ENCODE data around the gene TIRAP. TPM values are rescaled to one million over a fixed set of nuclear protein-coding genes. Genes with fewer than 3 reads are reported as not detected.
"Not testable (repeated sequence)": the region's sequence is repeated elsewhere in the genome, so short reads cannot be mapped to it uniquely, and the experiment has no call there.

TIRAP gene
- polyA plus RNA-seq, 3 donors = 5.2 to 6.5 (median 5.9) TPM

GRCh38 chr11:126281245-126281644 is 1.6 kb upstream of the TIRAP start:
- no peak overlapping the region for H3K27ac ChIP-seq (ENCODE audit: low read depth, low read length)
- WGBS, 3 donors = 73 to 84% (median 80%) methylated on average over 6 of the region's 6 CpGs

- 80 to 95% (median 81%) methylated on average over 10 of the region's 10 CpGs for WGBS, 3 donors
- H3K27ac ChIP-seq (ENCODE audit: low read depth, low read length) = no peak overlapping the region
These were observed 1.2 kb upstream of the TIRAP start for GRCh38 chr11:126281666-126282175.

GRCh38 chr11:126282361-126282735 is 545 bp upstream of the TIRAP start:
- H3K27ac ChIP-seq (ENCODE audit: low read depth, low read length) = no peak overlapping the region
- WGBS, 3 donors = 0 to 1% (median 1%) methylated on average over 15 of the region's 15 CpGs

- WGBS, 3 donors = 50 to 70% (median 57%) methylated on average over 6 of the region's 6 CpGs
These were observed 1.9 kb downstream of the TIRAP start for GRCh38 chr11:126284829-126285228.

GRCh38 chr11:126288237-126288636 is 5.3 kb downstream of the TIRAP start:
- WGBS, 3 donors = 79 to 90% (median 85%) methylated on average over 6 of the region's 6 CpGs

More at GRCh38 chr11:126284829-126285228, 1.9 kb downstream of the TIRAP start:
- H3K27ac ChIP-seq (ENCODE audit: low read depth, low read length) = peak overlapping the region; percentile 52

GRCh38 chr11:126290887-126291286 is 8.0 kb downstream of the TIRAP start:
- no peak overlapping the region for H3K27ac ChIP-seq (ENCODE audit: low read depth, low read length)
- 75 to 86% (median 83%) methylated on average over 12 of the region's 12 CpGs for WGBS, 3 donors

More at GRCh38 chr11:126288237-126288636, 5.3 kb downstream of the TIRAP start:
- no peak overlapping the region for H3K27ac ChIP-seq (ENCODE audit: low read depth, low read length)

GRCh38 chr11:126293726-126294125 is 10.8 kb downstream of the TIRAP start:
- H3K27ac ChIP-seq (ENCODE audit: low read depth, low read length) = no peak overlapping the region
- 75 to 87% (median 85%) methylated on average over 5 of the region's 5 CpGs for WGBS, 3 donors

- no peak overlapping the region for H3K27ac ChIP-seq (ENCODE audit: low read depth, low read length)
- 59 to 80% (median 80%) methylated on average over 2 of the region's 2 CpGs for WGBS, 3 donors
These were observed 14.1 kb downstream of the TIRAP start for GRCh38 chr11:126297004-126297403.

- H3K27ac ChIP-seq (ENCODE audit: low read depth, low read length) = peak within 1 kb of the TSS; percentile 56
- 0 to 2% (median 1%) methylated on average over 60 to 61 of the region's 61 CpGs for WGBS, 3 donors
These were observed 20.9 kb downstream of the TIRAP start, which contains the start of gene DCPS for GRCh38 chr11:126303623-126304456. Gene DCPS (plus strand): TSS chr11:126304060. CDS start chr11:126304081, 21 bp downstream.

- WGBS, 3 donors = 33 to 46% (median 42%) methylated on average over 12 of the region's 12 CpGs
- H3K27ac ChIP-seq (ENCODE audit: low read depth, low read length) = no peak overlapping the region
These were observed 21.7 kb downstream of the TIRAP start for GRCh38 chr11:126304457-126305075.

- 84 to 95% (median 89%) methylated on average over 4 of the region's 4 CpGs for WGBS, 3 donors
- H3K27ac ChIP-seq (ENCODE audit: low read depth, low read length) = no peak overlapping the region
These were observed 22.8 kb downstream of the TIRAP start for GRCh38 chr11:126305699-126306098.

GRCh38 chr11:126307706-126308105 is 24.8 kb downstream of the TIRAP start:
- H3K27ac ChIP-seq (ENCODE audit: low read depth, low read length) = no peak overlapping the region
- 21 to 35% (median 31%) methylated on average over 5 of the region's 5 CpGs for WGBS, 3 donors

GRCh38 chr11:126308271-126308671 is 25.4 kb downstream of the TIRAP start:
- H3K27ac ChIP-seq (ENCODE audit: low read depth, low read length) = no peak overlapping the region
- 59 to 86% (median 85%) methylated on average over 4 of the region's 4 CpGs for WGBS, 3 donors

- WGBS, 3 donors = 83 to 98% (median 88%) methylated on average over 4 of the region's 4 CpGs
- H3K27ac ChIP-seq (ENCODE audit: low read depth, low read length) = not testable (repeated sequence)
These were observed 25.9 kb downstream of the TIRAP start for GRCh38 chr11:126308771-126309170.

- no peak overlapping the region for H3K27ac ChIP-seq (ENCODE audit: low read depth, low read length)
- 60 to 70% (median 64%) methylated on average over 12 of the region's 12 CpGs for whole genome bisulfite sequencing, 3 donors
These were observed 27.5 kb downstream of the TIRAP start for GRCh38 chr11:126310200-126310991.

GRCh38 chr11:126310992-126311310 is 28.1 kb downstream of the TIRAP start:
- WGBS, 3 donors = 52 to 80% (median 52%) methylated on average over 6 of the region's 6 CpGs
- H3K27ac ChIP-seq (ENCODE audit: low read depth, low read length) = no peak overlapping the region

- 71 to 89% (median 72%) methylated on average over 14 of the region's 14 CpGs for WGBS, 3 donors
- peak overlapping the region; percentile 54 for H3K27ac ChIP-seq (ENCODE audit: low read depth, low read length)
These were observed 28.8 kb downstream of the TIRAP start for GRCh38 chr11:126311401-126312291.

- 66 to 84% (median 74%) methylated on average over 8 of the region's 8 CpGs for WGBS, 3 donors
- no peak overlapping the region for H3K27ac ChIP-seq (ENCODE audit: low read depth, low read length)
These were observed 30.1 kb downstream of the TIRAP start for GRCh38 chr11:126312961-126313360.
